Osteoblast (primary cell): ENCODE measurements around the gene RNF144B. TPM values are rescaled to one million over a fixed set of nuclear protein-coding genes. Genes with fewer than 3 reads are reported as not detected.

Source experiments
- DNase-seq: peaks from one replicate; pipeline ENCODE4 v3.0.0; 2011; ENCODE audit warnings: low spot score, mixed read lengths; ENCODE audit not compliant: insufficient read length; ENCODE audit errors: missing footprints
- H2AFZ ChIP-seq: 2 replicates; pipeline ENCODE4 v1.6.0; 2011; ENCODE audit warnings: mild to moderate bottlenecking, low read length
- H3K27ac ChIP-seq: 2 replicates; pipeline ENCODE4 v1.5.1; 2011; ENCODE audit warnings: mild to moderate bottlenecking, low read depth, low read length, moderate library complexity
- H3K27me3 ChIP-seq: 2 replicates; pipeline ENCODE4 v1.6.0; 2012; ENCODE audit warnings: mild to moderate bottlenecking, control low read depth, inconsistent platforms, low read length, moderate library complexity; ENCODE audit not compliant: insufficient read depth
- H3K36me3 ChIP-seq: 2 replicates; pipeline ENCODE4 v1.5.1; 2011; ENCODE audit warnings: mild to moderate bottlenecking, low read length, control low read depth, moderate library complexity; ENCODE audit not compliant: insufficient read depth
- H3K4me1 ChIP-seq: 2 replicates; pipeline ENCODE4 v1.5.1; 2011; ENCODE audit warnings: mild to moderate bottlenecking, low read length, control low read depth, moderate library complexity; ENCODE audit not compliant: insufficient read depth
- H3K4me2 ChIP-seq: 2 replicates; pipeline ENCODE4 v1.6.0; 2011; ENCODE audit warnings: mild to moderate bottlenecking, low read length; ENCODE audit not compliant: insufficient read depth
- H3K4me3 ChIP-seq: fragments of 200-600 bp; sonication (generic); 3 replicates; pipeline ENCODE4 v1.5.1; 2012; ENCODE audit warnings: mild to moderate bottlenecking, low read length, inconsistent platforms; ENCODE audit not compliant: insufficient read depth
- H3K79me2 ChIP-seq: 2 replicates; pipeline ENCODE4 v1.6.0; 2012; ENCODE audit warnings: mild to moderate bottlenecking, low read length, control low read depth, inconsistent platforms; ENCODE audit not compliant: insufficient read depth
- H3K9me3 ChIP-seq: 2 replicates; pipeline ENCODE4 v1.5.1; 2011; ENCODE audit warnings: low read depth, low read length, control low read depth
- H4K20me1 ChIP-seq: 2 replicates; pipeline ENCODE4 v1.6.0; 2012; ENCODE audit warnings: mild to moderate bottlenecking, low read length, control low read depth; ENCODE audit not compliant: insufficient read depth
- total RNA-seq: library from RNA; depleted of rRNA; stranded (reverse); fragments of >200 nt; gene quantifications from 2 replicates; pipeline ENCODE4 v1.2.3, GENCODE V29; 2012
- TF ChIP-seq, protein P1 (sequence below): IDR thresholded peaks from 2 replicates; pipeline ENCODE4 v1.5.1; 2011; ENCODE audit warnings: mild to moderate bottlenecking, low read depth, low read length, moderate library complexity; ENCODE audit errors: extremely low read depth

Gene RNF144B
- total RNA-seq, 1 donor: 5.8 TPM

- Histone ChIP-seq H3K4me2 (no peak overlapping the region), H4K20me1 (no peaks in the 10 kb centered on the region), H3K27me3 (peaks cover 2% of the 10 kb centered on the region), H3K9me3 (no peaks in the 10 kb centered on the region), H3K79me2 (no peaks in the 10 kb centered on the region), H3K36me3 (no peaks in the 10 kb centered on the region), H2AFZ (no peak overlapping the region), H3K4me3 (no peak overlapping the region), H3K4me1 (no peaks in the 10 kb centered on the region), H3K27ac (no peak overlapping the region)
- no peak for DNase-seq
- TF ChIP-seq, protein P1, sequence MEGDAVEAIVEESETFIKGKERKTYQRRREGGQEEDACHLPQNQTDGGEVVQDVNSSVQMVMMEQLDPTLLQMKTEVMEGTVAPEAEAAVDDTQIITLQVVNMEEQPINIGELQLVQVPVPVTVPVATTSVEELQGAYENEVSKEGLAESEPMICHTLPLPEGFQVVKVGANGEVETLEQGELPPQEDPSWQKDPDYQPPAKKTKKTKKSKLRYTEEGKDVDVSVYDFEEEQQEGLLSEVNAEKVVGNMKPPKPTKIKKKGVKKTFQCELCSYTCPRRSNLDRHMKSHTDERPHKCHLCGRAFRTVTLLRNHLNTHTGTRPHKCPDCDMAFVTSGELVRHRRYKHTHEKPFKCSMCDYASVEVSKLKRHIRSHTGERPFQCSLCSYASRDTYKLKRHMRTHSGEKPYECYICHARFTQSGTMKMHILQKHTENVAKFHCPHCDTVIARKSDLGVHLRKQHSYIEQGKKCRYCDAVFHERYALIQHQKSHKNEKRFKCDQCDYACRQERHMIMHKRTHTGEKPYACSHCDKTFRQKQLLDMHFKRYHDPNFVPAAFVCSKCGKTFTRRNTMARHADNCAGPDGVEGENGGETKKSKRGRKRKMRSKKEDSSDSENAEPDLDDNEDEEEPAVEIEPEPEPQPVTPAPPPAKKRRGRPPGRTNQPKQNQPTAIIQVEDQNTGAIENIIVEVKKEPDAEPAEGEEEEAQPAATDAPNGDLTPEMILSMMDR: no peak
These were observed 108.1 kb downstream of the RNF144B start for GRCh38 chr6:18495236-18495635.

GRCh38 chr6:18496462-18496861 is 109.3 kb downstream of the RNF144B start:
- TF ChIP-seq, protein P1: no peak
- no peak for DNase-seq

DNA sequence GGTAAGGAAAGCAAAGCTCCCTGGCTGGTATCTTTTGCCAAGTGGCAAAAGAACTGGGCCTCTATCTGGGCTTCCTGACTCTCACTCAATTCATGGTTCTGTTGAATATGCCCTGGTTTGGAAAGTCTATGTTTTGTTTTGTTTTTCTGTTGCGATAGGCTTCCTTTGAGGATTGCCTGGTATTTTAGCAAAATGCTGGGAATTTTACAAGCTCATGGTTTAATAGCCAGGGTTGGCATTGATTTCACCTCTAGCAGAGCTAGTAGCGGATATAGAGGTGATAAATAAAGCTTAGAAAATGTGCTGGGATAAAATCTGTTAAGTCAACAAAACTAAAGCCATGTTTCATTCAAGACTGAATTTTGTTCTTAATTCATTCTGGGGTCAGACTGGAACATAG is 109.9 kb downstream of the RNF144B start:
- Histone ChIP-seq H3K9me3 (no peaks in the 10 kb centered on the region), H3K4me3 (no peak overlapping the region), H2AFZ (no peak overlapping the region), H3K27ac (no peak overlapping the region), H3K4me1 (no peaks in the 10 kb centered on the region), H4K20me1 (no peaks in the 10 kb centered on the region), H3K27me3 (peaks cover 2% of the 10 kb centered on the region), H3K4me2 (no peak overlapping the region), H3K36me3 (no peaks in the 10 kb centered on the region), H3K79me2 (no peaks in the 10 kb centered on the region)
- TF ChIP-seq, protein P1: no peak
- no peak for DNase-seq

More at GRCh38 chr6:18496462-18496861, 109.3 kb downstream of the RNF144B start:
- H3K4me1 ChIP-seq: no peaks in the 10 kb centered on the region
- no peaks in the 10 kb centered on the region for H3K9me3 ChIP-seq
- H2AFZ ChIP-seq: no peak overlapping the region
- no peaks in the 10 kb centered on the region for H4K20me1 ChIP-seq
- H3K36me3 ChIP-seq: no peaks in the 10 kb centered on the region
- H3K27me3 ChIP-seq: peaks cover 2% of the 10 kb centered on the region
- H3K4me2 ChIP-seq: no peak overlapping the region
- no peaks in the 10 kb centered on the region for H3K79me2 ChIP-seq
- no peak overlapping the region for H3K4me3 ChIP-seq
- no peak overlapping the region for H3K27ac ChIP-seq

GRCh38 chr6:18498408-18498807 is 111.3 kb downstream of the RNF144B start:
- Histone ChIP-seq H3K27ac (no peak overlapping the region), H3K4me3 (no peak overlapping the region), H3K4me2 (no peak overlapping the region), H2AFZ (no peak overlapping the region), H3K36me3 (no peaks in the 10 kb centered on the region), H3K27me3 (peaks cover 2% of the 10 kb centered on the region), H3K4me1 (peaks cover 1% of the 10 kb centered on the region), H3K79me2 (no peaks in the 10 kb centered on the region), H3K9me3 (no peaks in the 10 kb centered on the region), H4K20me1 (no peaks in the 10 kb centered on the region)
- TF ChIP-seq, protein P1: no peak
- DNase-seq: no peak
